Measurements from ENCODE around the gene ZNF540.
A peak's percentile ranks its signal among the peaks of the same experiment; 100 is the strongest.

The ZNF540 gene

GRCh38 chr19:37572203-37572602, 22.5 kb upstream of the ZNF540 start:
- no peak for TF ChIP-seq CTCF (IDR thresholded peaks at IDR 0.05; ENCODE audit: low read depth, low read length, missing control alignments)
- H3K36me3 ChIP-seq (replicated peaks): no peaks in the 10 kb centered on the region
- H3K27ac ChIP-seq: peak overlapping the region; percentile 82
- H3K27me3 ChIP-seq (replicated peaks): no peaks in the 10 kb centered on the region
- peak; percentile 56 for DNase-seq
- H3K4me3 ChIP-seq (ENCODE audit: low read depth, low read length): no peak overlapping the region
- in situ Hi-C loops (cut with HindIII; ENCODE audit: low pct_ligation_motif_present, low sequenced_read_pairs): no loop called here

GRCh38 chr19:37583340-37583739, 11.3 kb upstream of the ZNF540 start:
- no peak for DNase-seq
- no peaks in the 10 kb centered on the region for H3K27me3 ChIP-seq (replicated peaks)
- in situ Hi-C loops (cut with HindIII; ENCODE audit: low pct_ligation_motif_present, low sequenced_read_pairs): no loop called here
- no peak for TF ChIP-seq CTCF (IDR thresholded peaks at IDR 0.05; ENCODE audit: low read depth, low read length, missing control alignments)
- H3K4me3 ChIP-seq (ENCODE audit: low read depth, low read length): no peak overlapping the region
- H3K27ac ChIP-seq: no peak overlapping the region
- peaks cover 16% of the 10 kb centered on the region for H3K36me3 ChIP-seq (replicated peaks)

GRCh38 chr19:37593996-37594303, 726 bp upstream of the ZNF540 start:
- no peak for TF ChIP-seq CTCF (IDR thresholded peaks at IDR 0.05; ENCODE audit: low read depth, low read length, missing control alignments)
- in situ Hi-C loops (cut with HindIII; ENCODE audit: low pct_ligation_motif_present, low sequenced_read_pairs): no loop called here
- H3K27me3 ChIP-seq (replicated peaks): no peaks in the 10 kb centered on the region
- no peak for DNase-seq
- peak overlapping the region; percentile 93 for H3K4me3 ChIP-seq (ENCODE audit: low read depth, low read length)
- no peak overlapping the region for H3K27ac ChIP-seq
- H3K36me3 ChIP-seq (replicated peaks): no peaks in the 10 kb centered on the region

- no peak for TF ChIP-seq CTCF (IDR thresholded peaks at IDR 0.05; ENCODE audit: low read depth, low read length, missing control alignments)
- H3K27me3 ChIP-seq (replicated peaks): no peaks in the 10 kb centered on the region
- in situ Hi-C loops (cut with HindIII; ENCODE audit: low pct_ligation_motif_present, low sequenced_read_pairs): no loop called here
Observed at GRCh38 chr19:37594982-37595382, 306 bp downstream of the ZNF540 start.

GRCh38 chr19:37635076-37636056, 40.7 kb downstream of the ZNF540 start:
- DNase-seq: no peak
- no peak overlapping the region for H3K4me3 ChIP-seq (ENCODE audit: low read depth, low read length)
- no peak overlapping the region for H3K27ac ChIP-seq
- TF ChIP-seq CTCF (IDR thresholded peaks at IDR 0.05; ENCODE audit: low read depth, low read length, missing control alignments): no peak
- in situ Hi-C loops (cut with HindIII; ENCODE audit: low pct_ligation_motif_present, low sequenced_read_pairs): no loop called here
- H3K27me3 ChIP-seq (replicated peaks): no peaks in the 10 kb centered on the region
- peaks cover 8% of the 10 kb centered on the region for H3K36me3 ChIP-seq (replicated peaks)

More at GRCh38 chr19:37594982-37595382, 306 bp downstream of the ZNF540 start:
- H3K4me3 ChIP-seq (ENCODE audit: low read depth, low read length): peak overlapping the region; percentile 93
- no peaks in the 10 kb centered on the region for H3K36me3 ChIP-seq (replicated peaks)
- peak overlapping the region; percentile 73 for H3K27ac ChIP-seq
- peak; percentile 54 for DNase-seq
